Transverse colon (tissue), 4 donors: ENCODE results near the gene KRTAP5-9. TPM values are rescaled to one million over a fixed set of nuclear protein-coding genes. Genes with fewer than 3 reads are reported as not detected.

Experiments used
- DNase-seq: peaks from one replicate; pipeline ENCODE4 v3.0.0-alpha.2; 2019
- H3K27ac ChIP-seq, 4 donors: fragments of 200-600 bp; sonication (generic); 2 replicates each; pipeline ENCODE4 v1.5.1; 2016 to 2018; ENCODE audit warnings: inconsistent platforms in 4 of 4
- H3K27me3 ChIP-seq: fragments of 200-600 bp; sonication (generic); 2 replicates; pipeline ENCODE4 v1.5.1; 2017; ENCODE audit warnings: inconsistent platforms
- H3K36me3 ChIP-seq, 4 donors: fragments of 200-600 bp; sonication (generic); 2 replicates each; pipeline ENCODE4 v1.5.1; 2017 to 2019; ENCODE audit warnings: inconsistent platforms in 4 of 4
- H3K4me1 ChIP-seq, 4 donors: fragments of 200-600 bp; sonication (generic); 2 replicates each; pipeline ENCODE4 v1.5.1; 2017 to 2020; ENCODE audit warnings: inconsistent platforms in 4 of 4
- H3K4me3 ChIP-seq, 4 donors: fragments of 200-600 bp; sonication (generic); 1 replicate in 1 of 4; 2 replicates in 3 of 4; pipeline versions ENCODE4 v1.5.1 to v1.6.1; 2017 to 2019; ENCODE audit warnings: inconsistent platforms in 4 of 4
- H3K9me3 ChIP-seq, 2 donors: fragments of 200-600 bp; sonication (generic); 2 replicates each; pipeline ENCODE4 v1.5.1; 2017 to 2019; ENCODE audit warnings: inconsistent platforms in 2 of 2
- CTCF ChIP-seq, 5 experiments: fragments of 200-600 bp in 3 of 5; fragments of 450-650 bp in 2 of 5; sonication (generic) in 3 of 5; IDR thresholded peaks; 1 replicate in 2 of 5; 2 replicates in 3 of 5; pipeline ENCODE4 v1.5.1; 2016 to 2017; ENCODE audit warnings: antibody characterized with exemption in 5 of 5, inconsistent platforms in 3 of 5, mild to moderate bottlenecking in 2 of 5, moderate library complexity in 1 of 5
- EP300 ChIP-seq: sonication (generic); formaldehyde crosslinking; IDR thresholded peaks from one replicate; pipeline ENCODE4 v1.6.1; 2017; ENCODE audit warnings: antibody characterized with exemption, low read depth
- POLR2A ChIP-seq: fragments of 450-650 bp; IDR thresholded peaks from one replicate; pipeline ENCODE4 v1.6.1; 2016; ENCODE audit warnings: antibody characterized with exemption, mild to moderate bottlenecking, moderate library complexity
- POLR2AphosphoS5 ChIP-seq, 3 donors: sonication (generic); formaldehyde crosslinking; IDR thresholded peaks; one replicate each; pipeline ENCODE4 v1.6.1; 2016; ENCODE audit warnings: antibody characterized with exemption in 3 of 3
- WGBS, 2 donors: methylation state at CpG; one replicate each; pipeline ENCODE4 v1.1.5; 2018; ENCODE audit warnings: low coverage in 1 of 2; 5-methylcytosine and 5-hydroxymethylcytosine counted together
- in situ Hi-C, 4 donors: fragments of 200-750 bp; cut with MboI; loops; one replicate each; pipeline versions ENCODE4 v1.15.0 to v1.15.1; 2017; ENCODE audit warnings: low sequenced_read_pairs in 3 of 4, low pct_ligation_motif_present in 1 of 4, low pct_unique_long_range_greater_than_20kb in 1 of 4
- intact Hi-C: fragments of 100-400 bp; cut with DNase I; formaldehyde crosslinking; loops from one replicate; pipeline ENCODE4 v1.15.1; 2023; ENCODE audit warnings: low total_unique reads
- total RNA-seq, 4 donors: library from RNA; depleted of rRNA; stranded (reverse); fragments of >200 nt; gene quantifications; one replicate each; pipeline ENCODE4 v1.1.0, GENCODE V29; 2016

Gene KRTAP5-9
- total RNA-seq, 4 donors from 2014 or later, result 0.41 to 0.79 TPM; not detected in 2

- H3K9me3 ChIP-seq, result no peaks in the 10 kb centered on the region
- no peak for DNase-seq
- no peak overlapping the region for H3K27ac ChIP-seq
- intact Hi-C loops (no loop called here), in situ Hi-C loops (no loop called here)
- peaks cover 15% of the 10 kb centered on the region for H3K27me3 ChIP-seq
- H3K36me3 ChIP-seq, result no peaks in the 10 kb centered on the region
- no peak overlapping the region for H3K4me3 ChIP-seq
- TF ChIP-seq POLR2AphosphoS5 (IDR thresholded peaks at IDR 0.05) (no peak), POLR2A (no peak), EP300 (no peak), CTCF (IDR thresholded peaks at IDR 0.05) (no peak)
- no peaks in the 10 kb centered on the region for H3K4me1 ChIP-seq
Observed at GRCh38 chr11:71562120-71562519, 13.9 kb downstream of the KRTAP5-9 start.

DNA sequence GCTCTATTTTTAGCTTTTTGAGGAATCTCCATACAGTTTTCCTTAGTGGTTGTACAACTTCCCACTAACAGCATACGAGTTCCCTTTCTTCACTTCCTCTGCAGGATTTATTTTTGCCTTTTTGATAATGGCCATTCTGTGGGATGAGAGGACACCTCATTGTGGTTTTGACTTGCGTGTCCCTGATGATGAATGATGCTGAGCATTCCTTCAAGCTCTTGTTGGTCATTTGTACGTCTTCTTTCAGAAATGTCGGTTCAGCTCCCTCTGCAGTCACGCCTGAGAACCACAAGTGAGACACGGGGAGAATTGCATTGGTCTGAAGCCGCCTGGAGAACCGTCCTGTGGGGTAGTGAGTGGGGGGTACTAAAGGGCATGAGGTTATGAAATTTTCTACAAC lies 15.2 kb downstream of the KRTAP5-9 start:
- Histone ChIP-seq H3K4me1 (no peaks in the 10 kb centered on the region), H3K27ac (no peak overlapping the region), H3K4me3 (no peak overlapping the region), H3K9me3 (no peaks in the 10 kb centered on the region), H3K36me3 (no peaks in the 10 kb centered on the region), H3K27me3 (peaks cover 15% of the 10 kb centered on the region)
- TF ChIP-seq EP300, result no peak
- TF ChIP-seq POLR2A, result no peak
- TF ChIP-seq CTCF (IDR thresholded peaks at IDR 0.05), result peak in 3 of 5 experiments; percentile 12 to 20 (median 14)
- 25 to 36% methylated on average over 8 of the region's 8 CpGs for WGBS, 2 donors
- intact Hi-C loops (no loop called here), in situ Hi-C loops (no loop called here)
- DNase-seq, result no peak

DNA sequence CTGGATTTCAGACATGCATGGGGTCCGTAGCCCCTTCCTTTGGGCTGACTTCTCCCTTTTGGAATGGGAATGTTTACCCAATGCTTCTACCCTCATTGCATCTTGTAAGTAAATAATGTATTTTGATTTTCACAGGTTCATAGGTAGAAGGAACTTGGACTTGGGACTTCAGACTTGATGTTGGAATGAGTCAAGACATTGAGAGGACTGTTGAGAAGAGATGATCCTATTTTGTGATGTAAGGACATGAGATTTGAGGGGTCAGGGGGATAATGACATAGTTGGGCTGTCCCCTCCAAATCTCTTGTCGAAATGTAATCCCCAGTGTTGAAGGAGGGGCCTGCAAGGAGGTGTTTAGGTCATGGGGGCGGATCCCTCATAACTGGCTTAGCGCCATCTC lies 16.2 kb downstream of the KRTAP5-9 start:
- H3K4me1 ChIP-seq, result peaks cover 0 to 3% (median 0%) of the 10 kb centered on the region in 4 donors
- TF ChIP-seq EP300 (no peak), POLR2A (no peak), POLR2AphosphoS5 (IDR thresholded peaks at IDR 0.05) (no peak), CTCF (IDR thresholded peaks at IDR 0.05) (no peak)
- intact Hi-C loops, result no loop called here
- no peaks in the 10 kb centered on the region for H3K9me3 ChIP-seq
- peaks cover 15% of the 10 kb centered on the region for H3K27me3 ChIP-seq
- H3K4me3 ChIP-seq, result no peak overlapping the region
- H3K36me3 ChIP-seq, result no peaks in the 10 kb centered on the region
- in situ Hi-C loops, result no loop called here
- WGBS, 2 donors, result 79% methylated on average over 4 of the region's 4 CpGs; no CpG with 5 or more reads in 1 of the 2 donors
- no peak for DNase-seq
- no peak overlapping the region for H3K27ac ChIP-seq

DNA sequence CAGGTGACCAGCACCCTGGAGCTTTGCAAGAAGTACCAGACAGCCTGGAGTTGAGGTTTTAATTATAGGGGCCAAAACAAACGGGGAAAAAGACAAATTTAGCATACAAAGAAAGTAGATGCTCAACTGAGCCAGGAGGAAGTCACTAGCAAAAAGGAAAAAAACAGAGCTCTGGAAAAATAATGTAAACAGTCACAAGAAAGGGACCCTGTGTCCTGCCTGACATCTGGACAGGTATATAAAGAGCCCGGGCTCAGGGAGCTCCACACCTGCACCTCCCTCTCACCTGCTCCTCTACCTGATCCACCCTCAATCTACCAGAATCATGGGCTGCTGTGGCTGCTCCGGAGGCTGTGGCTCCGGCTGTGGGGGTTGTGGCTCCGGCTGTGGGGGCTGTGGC lies 17.0 kb downstream of the KRTAP5-9 start, which contains the start of gene KRTAP5-10:
TSS of gene KRTAP5-10 (plus strand) at position 301 of the 400 bp plus-strand sequence. CDS start at position 326, 25 bp downstream.
- no peak within 1 kb of the TSS for H3K27ac ChIP-seq
- no peak for DNase-seq
- H3K4me1 ChIP-seq, result peaks cover 0 to 3% (median 0%) of the 10 kb centered on the region in 4 donors
- WGBS, 2 donors, result 19 to 43% methylated on average over 1 to 2 of the region's 5 CpGs
- intact Hi-C loops (loop anchor here (5.0 kb wide), 1 partner anchor 1142 kb away; no protein-coding TSS in a partner anchor), in situ Hi-C loops (no loop called here)
- no peaks in the 10 kb centered on the region for H3K9me3 ChIP-seq
- H3K36me3 ChIP-seq, result no peaks in the 10 kb centered on the region
- TF ChIP-seq POLR2AphosphoS5 (IDR thresholded peaks at IDR 0.05), result no peak
- no peak for TF ChIP-seq POLR2A
- TF ChIP-seq CTCF (IDR thresholded peaks at IDR 0.05), result no peak
- no peak for TF ChIP-seq EP300
- peaks cover 15% of the 10 kb centered on the region for H3K27me3 ChIP-seq
- H3K4me3 ChIP-seq, result no peak within 1 kb of the TSS
